Caki2 (cell line): ENCODE results near the gene PHGDH. TPM values are rescaled to one million over a fixed set of nuclear protein-coding genes. Genes with fewer than 3 reads are reported as not detected.

Experiments used
- DNase-seq: peaks from one replicate; pipeline ENCODE4 v3.0.0-alpha.2; 2015; ENCODE audit warnings: low read depth
- in situ Hi-C: cut with HindIII; loops from 2 replicates; pipeline ENCODE4 v1.10.0; 2016; ENCODE audit warnings: low sequenced_read_pairs, low pct_unique_long_range_greater_than_20kb, mixed read lengths
- total RNA-seq: library from RNA; depleted of rRNA; stranded (reverse); fragments of >200 nt; shearing (Covaris generic); gene quantifications from 2 replicates; pipeline ENCODE4 v1.2.3, GENCODE V29; 2014; ENCODE audit warnings: low replicate concordance; rRNA removed

The PHGDH gene
- total RNA-seq = 60.8 and 74.9 TPM in 2 replicates

DNA sequence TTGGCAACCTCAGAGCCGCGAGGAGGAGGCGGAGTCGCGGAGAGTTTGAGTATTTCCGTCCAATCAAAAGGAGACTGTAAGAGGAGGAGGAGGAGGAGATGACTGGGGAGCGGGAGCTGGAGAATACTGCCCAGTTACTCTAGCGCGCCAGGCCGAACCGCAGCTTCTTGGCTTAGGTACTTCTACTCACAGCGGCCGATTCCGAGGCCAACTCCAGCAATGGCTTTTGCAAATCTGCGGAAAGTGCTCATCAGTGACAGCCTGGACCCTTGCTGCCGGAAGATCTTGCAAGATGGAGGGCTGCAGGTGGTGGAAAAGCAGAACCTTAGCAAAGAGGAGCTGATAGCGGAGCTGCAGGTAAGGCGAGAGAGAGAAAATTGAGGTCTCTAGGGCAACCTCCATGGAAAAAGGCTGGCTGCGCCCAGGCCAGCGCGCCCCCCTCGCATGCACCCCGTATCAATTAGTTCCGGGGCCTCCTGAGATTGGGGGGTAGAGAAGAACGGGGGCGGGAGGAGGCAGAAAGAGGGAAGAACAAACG lies at the start of gene PHGDH:
PHGDH (plus strand) TSS at position 131 of the 538 bp plus-strand sequence; CDS start at position 220, 89 bp downstream.
- in situ Hi-C loops = no loop called here
- peak; percentile 71 for DNase-seq

DNA sequence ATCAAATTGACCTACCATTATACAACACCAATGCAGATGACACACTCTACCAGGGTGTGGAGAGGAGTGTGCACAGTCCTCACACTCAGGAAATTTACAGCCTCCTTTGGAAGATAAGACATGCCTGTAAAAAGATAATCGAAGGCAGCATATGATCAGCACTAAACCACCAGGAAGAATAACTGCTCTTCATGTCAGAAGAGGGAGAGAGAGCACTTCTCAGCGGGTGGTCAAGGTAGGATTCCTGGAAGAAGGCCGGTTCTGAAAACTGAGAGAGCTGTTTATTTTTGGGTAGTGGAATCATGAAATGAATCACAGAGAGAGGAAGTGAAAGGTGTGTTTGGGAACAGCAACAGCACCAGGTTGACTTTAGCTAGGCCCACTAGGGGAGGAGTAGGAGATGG lies 49.7 kb upstream of the PHGDH start:
- in situ Hi-C loops = no loop called here

GRCh38 chr1:119664067-119664466 lies 47.7 kb upstream of the PHGDH start:
- in situ Hi-C loops = no loop called here

More for the DNA sequence above, 49.7 kb upstream of the PHGDH start:
- DNase-seq = no peak

GRCh38 chr1:119667173-119667572 lies 44.6 kb upstream of the PHGDH start:
- no peak for DNase-seq
- in situ Hi-C loops = no loop called here

More at GRCh38 chr1:119664067-119664466, 47.7 kb upstream of the PHGDH start:
- no peak for DNase-seq

DNA sequence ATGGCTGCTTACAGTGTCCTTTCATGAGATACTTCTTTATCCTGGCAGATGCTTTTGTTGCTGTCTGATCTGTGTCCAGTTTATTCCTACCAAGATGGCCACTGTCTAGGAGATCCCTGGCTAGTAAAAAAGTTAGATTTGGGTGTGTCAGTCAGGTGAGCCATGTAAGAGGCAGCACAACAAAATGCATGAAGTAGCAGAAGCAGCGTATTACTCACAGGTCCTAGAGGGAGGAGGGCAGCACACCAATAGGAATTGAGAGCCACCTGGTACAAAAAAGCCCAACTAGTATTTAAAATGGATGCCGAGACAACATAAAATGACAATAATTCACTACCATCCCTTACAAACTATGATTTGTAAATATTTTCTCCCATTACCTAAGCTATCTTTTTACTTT lies 40.8 kb upstream of the PHGDH start:
- in situ Hi-C loops = no loop called here
- DNase-seq = no peak

- in situ Hi-C loops = no loop called here
- no peak for DNase-seq
These were observed 38.4 kb upstream of the PHGDH start for GRCh38 chr1:119673171-119673940.

GRCh38 chr1:119674111-119674526 lies 37.6 kb upstream of the PHGDH start:
- DNase-seq = no peak
- in situ Hi-C loops = no loop called here

DNA sequence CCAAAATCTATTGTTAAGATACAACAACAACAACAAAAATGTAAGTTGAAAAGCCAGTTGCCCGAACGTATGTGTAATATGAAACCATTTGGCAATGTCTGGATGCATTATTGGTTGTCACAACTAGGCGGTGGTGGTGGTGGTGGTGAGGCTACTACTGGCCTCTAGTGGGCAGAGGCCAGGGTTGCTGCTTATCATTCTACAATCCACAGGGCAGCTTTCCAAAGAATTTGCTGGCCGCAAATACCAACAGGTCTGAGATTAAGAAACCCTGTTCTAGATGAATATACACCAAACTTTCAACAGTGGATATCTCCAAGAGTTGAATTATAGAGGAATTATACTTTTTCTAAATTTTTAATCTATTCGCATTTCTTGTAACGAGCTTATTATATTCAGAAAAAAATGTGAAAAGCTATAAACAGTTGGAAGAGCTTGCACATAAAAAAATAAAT lies 36.9 kb upstream of the PHGDH start:
- no peak for DNase-seq
- in situ Hi-C loops = no loop called here

DNA sequence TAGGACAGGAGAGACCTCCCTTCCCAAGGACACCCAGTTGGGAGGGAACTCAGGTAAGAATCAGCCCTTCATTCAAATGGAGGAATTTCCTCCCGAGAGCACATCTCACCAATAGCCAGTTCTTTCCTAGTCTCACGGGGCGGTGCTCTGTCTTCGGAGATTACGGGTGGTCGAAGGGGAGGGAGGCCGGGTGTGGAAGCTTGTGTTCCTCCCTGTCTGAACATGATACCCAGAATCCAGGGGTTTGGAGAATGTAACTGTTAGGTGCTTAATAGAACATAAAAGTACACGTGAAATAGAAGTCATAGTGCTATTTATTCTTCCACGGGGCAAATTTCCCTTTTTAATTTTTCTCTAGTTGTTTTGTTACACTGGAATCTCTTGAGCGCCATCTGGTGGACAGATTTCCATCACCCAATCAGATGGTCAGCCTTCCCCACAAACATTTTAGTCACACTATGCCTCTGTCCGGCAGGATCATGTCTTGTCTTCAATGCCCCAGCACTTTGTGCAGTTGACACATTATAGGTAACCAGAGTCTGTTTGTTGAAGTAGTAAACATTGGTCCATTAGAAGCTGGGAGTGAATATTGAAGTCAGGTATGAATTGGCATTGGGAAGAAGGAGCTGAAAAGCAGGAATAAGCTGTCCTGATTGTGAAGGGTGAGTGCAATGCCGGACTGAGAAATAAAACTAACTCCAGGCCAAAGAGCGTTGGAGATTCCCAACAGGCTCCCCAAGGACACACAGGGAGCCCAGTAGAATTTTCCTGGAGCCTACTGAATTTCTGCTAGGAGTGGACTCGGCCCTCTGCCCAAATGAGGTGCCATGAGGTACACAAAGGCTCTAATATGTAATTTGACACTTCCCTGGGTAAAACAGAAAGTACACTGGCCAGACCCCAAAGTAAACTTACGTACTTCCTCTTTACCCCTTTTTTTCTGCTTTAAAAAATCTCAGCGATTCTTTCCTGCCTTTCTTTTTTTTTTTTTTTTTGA lies 36.1 kb upstream of the PHGDH start:
- in situ Hi-C loops = no loop called here
- peak; percentile 73 for DNase-seq

DNA sequence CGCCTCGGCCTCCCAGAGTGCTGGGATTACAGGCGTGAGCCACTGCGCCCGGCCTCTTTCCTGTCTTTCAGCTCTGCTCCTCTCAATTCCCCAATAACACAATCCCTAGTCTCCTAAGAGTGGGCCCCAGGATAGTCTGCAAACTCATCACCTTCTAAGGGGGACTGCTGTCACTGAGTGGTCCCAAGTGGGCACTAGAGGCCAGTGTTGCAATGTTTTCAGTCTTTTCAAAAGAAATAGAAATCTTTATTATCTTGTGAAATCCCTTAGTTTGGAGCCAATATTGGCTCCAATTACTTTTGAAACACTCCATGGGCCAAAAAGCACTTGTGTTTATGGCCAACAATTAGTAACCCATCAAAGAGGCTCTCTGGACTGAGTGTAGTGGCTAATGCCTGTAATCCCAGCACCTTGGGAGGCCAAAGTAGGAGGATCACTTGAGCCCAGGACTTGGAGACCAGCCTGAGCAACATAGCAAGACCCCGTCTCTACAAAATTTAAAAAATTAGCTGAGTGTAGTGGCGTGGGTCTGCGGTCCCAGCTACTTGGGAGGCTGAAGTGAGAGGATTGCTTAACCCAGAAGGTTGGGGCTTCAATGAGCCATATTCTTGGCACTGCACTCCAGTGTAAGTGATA lies 35.0 kb upstream of the PHGDH start:
- in situ Hi-C loops = no loop called here
- no peak for DNase-seq

GRCh38 chr1:119679223-119679622 lies 32.5 kb upstream of the PHGDH start:
- in situ Hi-C loops = no loop called here
- DNase-seq = no peak

DNA sequence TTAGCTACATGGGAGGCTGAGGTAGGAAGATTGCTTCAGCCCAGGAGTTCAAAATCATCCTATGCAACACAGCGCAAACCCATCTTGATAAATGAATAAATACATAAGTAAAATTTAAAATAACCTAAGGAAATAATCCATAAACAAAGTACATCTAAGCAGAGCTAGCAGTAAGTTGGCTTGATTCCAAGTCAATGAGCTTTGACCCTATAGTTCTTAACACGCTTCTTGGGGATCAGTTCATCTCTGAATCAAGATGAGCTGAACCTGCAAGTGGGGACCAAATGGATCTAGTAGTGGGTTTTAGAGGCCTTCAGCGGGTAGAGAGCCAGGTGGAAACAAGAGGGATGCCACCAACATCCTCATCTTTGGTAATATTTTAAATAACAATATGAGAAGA lies 31.5 kb upstream of the PHGDH start:
- in situ Hi-C loops = no loop called here
- no peak for DNase-seq

GRCh38 chr1:119680723-119681122 lies 31.0 kb upstream of the PHGDH start:
- DNase-seq = no peak
- in situ Hi-C loops = no loop called here

- in situ Hi-C loops = no loop called here
- DNase-seq = no peak
These were observed 30.2 kb upstream of the PHGDH start for GRCh38 chr1:119681560-119681959.

- DNase-seq = no peak
- in situ Hi-C loops = no loop called here
These were observed 29.6 kb upstream of the PHGDH start for GRCh38 chr1:119682141-119682540.

GRCh38 chr1:119683893-119684292 lies 27.8 kb upstream of the PHGDH start:
- no peak for DNase-seq
- in situ Hi-C loops = no loop called here

GRCh38 chr1:119686661-119687060 lies 25.1 kb upstream of the PHGDH start:
- no peak for DNase-seq
- in situ Hi-C loops = no loop called here

GRCh38 chr1:119687434-119688079 lies 24.2 kb upstream of the PHGDH start:
- in situ Hi-C loops = no loop called here
- DNase-seq = no peak
